ENCODE data around the gene ABCC9.

Gene ABCC9

DNA sequence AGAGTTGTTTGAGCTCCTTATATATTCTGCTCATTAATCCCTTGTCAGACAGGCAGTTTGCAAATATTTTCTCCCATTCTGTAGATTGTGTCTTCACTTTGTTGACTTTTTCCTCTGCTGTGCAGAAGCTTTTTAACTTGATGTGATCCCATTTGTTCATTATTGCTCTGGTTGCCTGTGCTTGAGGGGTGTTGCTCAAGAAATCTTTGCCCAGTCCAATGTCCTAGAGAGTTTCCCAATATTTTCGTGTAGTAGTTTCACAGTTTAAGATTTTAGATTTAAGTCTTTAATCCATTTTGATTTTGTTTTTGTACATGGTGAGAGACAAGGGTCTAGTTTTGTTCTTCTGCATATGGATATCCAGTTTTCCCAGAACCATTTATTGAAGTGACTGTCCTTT is 19.8 kb downstream of the ABCC9 start:
- no peak for DNase-seq (ENCODE audit: low spot score)
- TF ChIP-seq, protein P1, sequence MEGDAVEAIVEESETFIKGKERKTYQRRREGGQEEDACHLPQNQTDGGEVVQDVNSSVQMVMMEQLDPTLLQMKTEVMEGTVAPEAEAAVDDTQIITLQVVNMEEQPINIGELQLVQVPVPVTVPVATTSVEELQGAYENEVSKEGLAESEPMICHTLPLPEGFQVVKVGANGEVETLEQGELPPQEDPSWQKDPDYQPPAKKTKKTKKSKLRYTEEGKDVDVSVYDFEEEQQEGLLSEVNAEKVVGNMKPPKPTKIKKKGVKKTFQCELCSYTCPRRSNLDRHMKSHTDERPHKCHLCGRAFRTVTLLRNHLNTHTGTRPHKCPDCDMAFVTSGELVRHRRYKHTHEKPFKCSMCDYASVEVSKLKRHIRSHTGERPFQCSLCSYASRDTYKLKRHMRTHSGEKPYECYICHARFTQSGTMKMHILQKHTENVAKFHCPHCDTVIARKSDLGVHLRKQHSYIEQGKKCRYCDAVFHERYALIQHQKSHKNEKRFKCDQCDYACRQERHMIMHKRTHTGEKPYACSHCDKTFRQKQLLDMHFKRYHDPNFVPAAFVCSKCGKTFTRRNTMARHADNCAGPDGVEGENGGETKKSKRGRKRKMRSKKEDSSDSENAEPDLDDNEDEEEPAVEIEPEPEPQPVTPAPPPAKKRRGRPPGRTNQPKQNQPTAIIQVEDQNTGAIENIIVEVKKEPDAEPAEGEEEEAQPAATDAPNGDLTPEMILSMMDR (IDR thresholded peaks at IDR 0.05; ENCODE audit: borderline replicate concordance, control extremely low read depth, extremely low read depth, insufficient read depth, missing control alignments), result no peak
- in situ Hi-C loops (cut with MboI; ENCODE audit: low sequenced_read_pairs, unreplicated experiment), result no loop called here

DNA sequence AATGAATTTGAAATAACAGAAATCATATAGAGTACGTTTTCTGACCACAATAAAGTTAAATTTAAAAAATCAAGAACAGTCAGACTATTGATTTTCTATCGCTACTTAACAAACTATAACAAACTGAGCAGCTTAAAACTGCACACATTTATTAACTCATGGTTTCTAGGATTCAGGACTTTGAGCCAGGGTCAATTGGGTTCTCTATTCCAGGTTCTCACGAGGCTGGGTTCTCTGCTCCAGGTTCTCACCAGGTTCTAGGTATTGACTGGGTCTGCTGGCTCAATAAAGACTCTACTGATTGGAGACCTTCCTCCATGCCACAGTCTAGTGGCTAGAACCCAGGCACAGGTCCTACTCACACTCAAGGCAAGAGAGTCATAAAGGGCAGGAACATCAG is 22.8 kb downstream of the ABCC9 start:
- no peak for DNase-seq (ENCODE audit: low spot score)
- in situ Hi-C loops (cut with MboI; ENCODE audit: low sequenced_read_pairs, unreplicated experiment), result no loop called here
- TF ChIP-seq, protein P1 (IDR thresholded peaks at IDR 0.05; ENCODE audit: borderline replicate concordance, control extremely low read depth, extremely low read depth, insufficient read depth, missing control alignments), result no peak

DNA sequence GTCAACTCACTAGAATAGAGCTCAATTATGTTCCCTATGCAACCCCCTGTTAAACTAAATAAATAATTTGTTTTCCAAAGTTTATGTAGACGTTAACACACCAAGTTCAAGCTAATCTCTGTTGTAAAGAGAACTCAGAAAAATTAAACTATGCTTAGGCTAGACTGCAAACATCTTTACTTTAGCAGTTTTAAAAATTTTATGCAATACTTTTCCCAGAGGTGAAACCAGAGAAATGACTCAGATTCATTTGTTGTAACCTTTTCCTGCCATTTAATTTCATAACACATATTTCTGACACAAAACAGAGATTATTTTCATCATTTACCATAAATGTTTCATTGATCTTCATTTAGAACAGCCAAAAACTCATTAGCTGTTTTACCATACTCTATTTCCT is 27.4 kb downstream of the ABCC9 start:
- in situ Hi-C loops (cut with MboI; ENCODE audit: low sequenced_read_pairs, unreplicated experiment), result no loop called here
- no peak for DNase-seq (ENCODE audit: low spot score)
- TF ChIP-seq, protein P1 (IDR thresholded peaks at IDR 0.05; ENCODE audit: borderline replicate concordance, control extremely low read depth, extremely low read depth, insufficient read depth, missing control alignments), result no peak

GRCh38 chr12:21912318-21912717 is 28.9 kb downstream of the ABCC9 start:
- no peak for DNase-seq (ENCODE audit: low spot score)
- TF ChIP-seq, protein P1 (IDR thresholded peaks at IDR 0.05; ENCODE audit: borderline replicate concordance, control extremely low read depth, extremely low read depth, insufficient read depth, missing control alignments), result no peak
- in situ Hi-C loops (cut with MboI; ENCODE audit: low sequenced_read_pairs, unreplicated experiment), result no loop called here

- TF ChIP-seq, protein P1 (IDR thresholded peaks at IDR 0.05; ENCODE audit: borderline replicate concordance, control extremely low read depth, extremely low read depth, insufficient read depth, missing control alignments), result no peak
- DNase-seq (ENCODE audit: low spot score), result no peak
- in situ Hi-C loops (cut with MboI; ENCODE audit: low sequenced_read_pairs, unreplicated experiment), result no loop called here
Measured at GRCh38 chr12:21911832-21912231, 29.4 kb downstream of the ABCC9 start.

DNA sequence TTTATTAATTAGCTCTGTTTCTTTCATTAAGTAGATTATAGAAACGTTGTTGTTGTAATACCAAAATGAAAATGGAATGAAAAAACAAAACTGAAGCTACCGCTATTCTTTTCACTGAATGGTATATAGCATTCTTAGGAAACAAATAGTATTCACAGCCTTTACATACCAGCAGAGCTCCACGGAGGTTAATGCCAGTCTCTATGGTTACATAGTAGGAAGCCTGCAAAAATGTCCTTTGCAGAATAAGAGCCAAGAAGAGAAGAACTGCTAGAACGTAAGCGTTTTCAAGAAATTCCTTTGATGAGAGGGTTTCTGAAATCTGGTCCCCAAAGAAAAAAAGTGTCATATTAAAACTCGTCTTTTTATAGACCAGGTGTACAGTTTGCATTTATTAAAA is 30.6 kb downstream of the ABCC9 start:
- no peak for DNase-seq (ENCODE audit: low spot score)
- in situ Hi-C loops (cut with MboI; ENCODE audit: low sequenced_read_pairs, unreplicated experiment), result no loop called here
- TF ChIP-seq, protein P1 (IDR thresholded peaks at IDR 0.05; ENCODE audit: borderline replicate concordance, control extremely low read depth, extremely low read depth, insufficient read depth, missing control alignments), result no peak
